AG09319 (cell line): Measurements from ENCODE around the gene EPN2.

Source experiments
- DNase-seq: peaks from one replicate; pipeline ENCODE4 v3.0.0-alpha.2; 2010; ENCODE audit warnings: low read depth; ENCODE audit errors: extremely low read depth
- CTCF ChIP-seq: IDR thresholded peaks from 2 replicates; pipeline ENCODE4 v1.5.1; 2011; ENCODE audit warnings: low read depth, mild to moderate bottlenecking, inconsistent platforms, low read length, moderate library complexity

EPN2 gene

GRCh38 chr17:19377602-19378415, 140.6 kb downstream of the EPN2 start:
- DNase-seq = peak; percentile 98

GRCh38 chr17:19378416-19379360, 141.5 kb downstream of the EPN2 start, which contains the start of gene MAPK7:
Gene MAPK7 (plus strand): TSS chr17:19378498. CDS start chr17:19378901, 403 bp downstream.
- no peak for DNase-seq
- TF ChIP-seq CTCF = no peak

More at GRCh38 chr17:19377602-19378415, 140.6 kb downstream of the EPN2 start:
- peak; percentile 0; the same call in 1 of the 2 replicates for TF ChIP-seq CTCF

GRCh38 chr17:19379361-19380065, 142.3 kb downstream of the EPN2 start:
- DNase-seq = no peak
- TF ChIP-seq CTCF = no peak

- TF ChIP-seq CTCF = no peak
- DNase-seq = no peak
Measured at GRCh38 chr17:19380481-19381301, 143.5 kb downstream of the EPN2 start.

GRCh38 chr17:19381361-19381740, 144.2 kb downstream of the EPN2 start:
- no peak for DNase-seq
- TF ChIP-seq CTCF = no peak

- DNase-seq = no peak
- no peak for TF ChIP-seq CTCF
Measured at GRCh38 chr17:19381741-19382444, 144.7 kb downstream of the EPN2 start.
